H1 (cell line): ENCODE measurements around the gene JMJD1C. TPM values are rescaled to one million over a fixed set of nuclear protein-coding genes. Genes with fewer than 3 reads are reported as not detected.

Experiments used
- CTCF ChIA-PET: fragments of 300-600 bp; sonication (Branson Sonifier 250); formaldehyde crosslinking; loops from one replicate; lab custom pipeline; 2021; ENCODE audit not compliant: partially characterized antibody; lab: Charles Lee
- POLR2A ChIA-PET: fragments of 300-600 bp; sonication (Branson Sonifier 250); formaldehyde crosslinking; loops from one replicate; lab custom pipeline; 2021; ENCODE audit warnings: inconsistent platforms; ENCODE audit not compliant: partially characterized antibody; lab: Charles Lee
- DNase-seq, 2 experiments: peaks; one replicate each; pipeline versions ENCODE4 v3.0.0 to v3.0.0-alpha.2; 2010 to 2022; ENCODE audit warnings: low spot score in 2 of 2, low read depth in 1 of 2, mixed read lengths in 1 of 2
- FAIRE-seq: peaks from 2 replicates; lab custom pipeline; 2011; peaks lifted over from hg19 to GRCh38; lab: Jason Lieb, UNC
- H2AFZ ChIP-seq: 2 replicates; pipeline ENCODE4 v1.8.1; 2012; ENCODE audit warnings: low read length, inconsistent platforms
- H2AK5ac ChIP-seq: 2 replicates; pipeline ENCODE4 v1.6.1; 2013; ENCODE audit warnings: low read depth, low read length
- H2BK120ac ChIP-seq: replicated peaks from 2 replicates; pipeline ENCODE3; 2013; ENCODE audit warnings: low read depth, low read length, inconsistent platforms
- H2BK12ac ChIP-seq: 2 replicates; pipeline ENCODE4 v1.6.1; 2013; ENCODE audit warnings: low read depth, low read length
- H2BK15ac ChIP-seq: 2 replicates; pipeline ENCODE4 v1.6.1; 2013; ENCODE audit warnings: low read length
- H2BK20ac ChIP-seq: 2 replicates; pipeline ENCODE4 v1.6.1; 2013; ENCODE audit warnings: low read length
- H2BK5ac ChIP-seq: 2 replicates; pipeline ENCODE4 v1.6.1; 2013; ENCODE audit warnings: low read depth, low read length
- H3K14ac ChIP-seq: 2 replicates; pipeline ENCODE4 v1.6.1; 2013; ENCODE audit warnings: inconsistent platforms; ENCODE audit not compliant: insufficient read length
- H3K18ac ChIP-seq: 2 replicates; pipeline ENCODE4 v1.6.1; 2013; ENCODE audit warnings: low read length; ENCODE audit errors: extremely low read depth
- H3K23ac ChIP-seq: 2 replicates; pipeline ENCODE4 v1.6.1; 2013; ENCODE audit warnings: inconsistent platforms; ENCODE audit not compliant: insufficient read length
- H3K23me2 ChIP-seq: 2 replicates; pipeline ENCODE4 v1.6.1; 2013; ENCODE audit warnings: low read depth, low read length
- H3K27ac ChIP-seq: 2 replicates; pipeline ENCODE4 v1.6.1; 2011; ENCODE audit warnings: low read depth, low read length, inconsistent platforms
- H3K27me3 ChIP-seq, 4 experiments: replicated peaks in 1 of 4; 1 replicate in 1 of 4; 2 replicates in 3 of 4; pipeline versions ENCODE4 v1.6.1 to v1.8.1; 2011 to 2013; ENCODE audit warnings: low read length in 3 of 4, mild to moderate bottlenecking in 3 of 4, inconsistent platforms in 2 of 4, mixed read lengths in 2 of 4, moderate library complexity in 1 of 4; ENCODE audit not compliant: control insufficient read depth in 3 of 4, insufficient read depth in 3 of 4; ENCODE audit errors: extremely low read depth in 1 of 4
- H3K36me3 ChIP-seq, 4 experiments: 2 replicates each; pipeline versions ENCODE4 v1.6.1 to v1.8.1; 2011 to 2013; ENCODE audit warnings: mild to moderate bottlenecking in 4 of 4, low read length in 3 of 4, moderate library complexity in 2 of 4, control low read depth in 1 of 4, inconsistent platforms in 1 of 4; ENCODE audit not compliant: insufficient read depth in 4 of 4, control insufficient read depth in 2 of 4
- H3K4ac ChIP-seq: replicated peaks from 2 replicates; pipeline ENCODE3; 2013; ENCODE audit warnings: low read length, low read depth, mixed read lengths, inconsistent platforms; ENCODE audit not compliant: insufficient read length
- H3K4me1 ChIP-seq, 4 experiments: replicated peaks in 1 of 4; 1 replicate in 1 of 4; 2 replicates in 3 of 4; pipeline versions ENCODE4 v1.6.1 to v1.8.1; 2011 to 2013; ENCODE audit warnings: low read length in 3 of 4, inconsistent platforms in 2 of 4, mixed read lengths in 1 of 4; ENCODE audit not compliant: insufficient read depth in 4 of 4, control insufficient read depth in 3 of 4
- H3K4me2 ChIP-seq, 2 experiments: 2 replicates each; pipeline versions ENCODE4 v1.6.1 to v1.8.1; 2011 to 2013; ENCODE audit warnings: low read depth in 2 of 2, low read length in 2 of 2, control low read depth in 1 of 2, inconsistent platforms in 1 of 2, mild to moderate bottlenecking in 1 of 2; ENCODE audit not compliant: insufficient read depth in 1 of 2
- H3K4me3 ChIP-seq, 4 experiments: fragments of 200-600, 300-600 bp in 1 of 4; sonication (generic), shearing (Covaris generic), sonication (Bioruptor Twin) in 1 of 4; 2 replicates each; pipeline versions ENCODE4 v1.5.1 to v1.8.1; 2011 to 2016; ENCODE audit warnings: low read length in 4 of 4, low read depth in 3 of 4, control low read depth in 2 of 4, inconsistent platforms in 2 of 4, mild to moderate bottlenecking in 2 of 4, mixed read lengths in 1 of 4, moderate library complexity in 1 of 4; ENCODE audit not compliant: insufficient read depth in 2 of 4; ENCODE audit errors: extremely low read depth in 1 of 4
- H3K56ac ChIP-seq: replicated peaks from 2 replicates; pipeline ENCODE3; 2013; ENCODE audit warnings: low read depth, mild to moderate bottlenecking, mixed read lengths, low read length, inconsistent platforms; ENCODE audit not compliant: insufficient read length
- H3K79me1 ChIP-seq: 2 replicates; pipeline ENCODE4 v1.6.1; 2013; ENCODE audit warnings: low read depth, low read length, control low read depth
- H3K79me2 ChIP-seq, 2 experiments: 2 replicates each; pipeline versions ENCODE4 v1.6.1 to v1.8.1; 2012 to 2013; ENCODE audit warnings: low read length in 2 of 2, mild to moderate bottlenecking in 2 of 2, inconsistent platforms in 1 of 2; ENCODE audit not compliant: insufficient read depth in 2 of 2, control insufficient read depth in 1 of 2
- H3K9ac ChIP-seq, 4 experiments: replicated peaks in 1 of 4; 1 replicate in 1 of 4; 2 replicates in 3 of 4; pipeline versions ENCODE4 v1.6.1 to v1.8.1; 2011 to 2013; ENCODE audit warnings: low read depth in 3 of 4, low read length in 3 of 4, control low read depth in 2 of 4, mild to moderate bottlenecking in 2 of 4, moderate library complexity in 2 of 4, inconsistent platforms in 1 of 4; ENCODE audit errors: extremely low read depth in 1 of 4
- H3K9me3 ChIP-seq, 2 experiments: 2 replicates each; pipeline versions ENCODE4 v1.6.1 to v1.8.1; 2012 to 2013; ENCODE audit warnings: mild to moderate bottlenecking in 2 of 2, moderate library complexity in 2 of 2, control low read depth in 1 of 2, inconsistent platforms in 1 of 2, low read depth in 1 of 2, low read length in 1 of 2, mixed read lengths in 1 of 2; ENCODE audit not compliant: insufficient read depth in 2 of 2
- H4K20me1 ChIP-seq, 2 experiments: replicated peaks in 1 of 2; 2 replicates each; pipeline versions ENCODE3 to v1.8.1; 2011 to 2013; ENCODE audit warnings: inconsistent platforms in 2 of 2, low read length in 2 of 2, mild to moderate bottlenecking in 1 of 2; ENCODE audit not compliant: insufficient read depth in 2 of 2, control insufficient read depth in 1 of 2
- H4K5ac ChIP-seq: 2 replicates; pipeline ENCODE4 v1.6.1; 2013; ENCODE audit warnings: low read length, low read depth, mixed read lengths, inconsistent platforms; ENCODE audit not compliant: insufficient read length
- H4K8ac ChIP-seq: 2 replicates; pipeline ENCODE4 v1.8.0; 2013; ENCODE audit warnings: mild to moderate bottlenecking, moderate library complexity, low read length, inconsistent platforms; ENCODE audit not compliant: insufficient read depth; ENCODE audit errors: extremely low read depth
- H4K91ac ChIP-seq: replicated peaks from 2 replicates; pipeline ENCODE3; 2013; ENCODE audit warnings: low read length, mixed read lengths, inconsistent platforms; ENCODE audit not compliant: insufficient read length
- ATF3 ChIP-seq: IDR thresholded peaks from 2 replicates; pipeline ENCODE4 v1.6.1; 2011; ENCODE audit warnings: low read depth, mild to moderate bottlenecking, low read length; ENCODE audit not compliant: insufficient read depth
- E2F6 ChIP-seq: IDR thresholded peaks from 2 replicates; pipeline ENCODE4 v1.6.1; 2012; ENCODE audit warnings: inconsistent platforms
- HDAC2 ChIP-seq, 2 experiments: fragments of 300-600 bp in 1 of 2; sonication (generic) in 1 of 2; IDR thresholded peaks; 2 replicates each; pipeline ENCODE4 v1.6.1; 2011 to 2012; ENCODE audit warnings: low read depth in 2 of 2, low read length in 2 of 2, mild to moderate bottlenecking in 2 of 2, moderate library complexity in 2 of 2, borderline replicate concordance in 1 of 2, inconsistent platforms in 1 of 2
- KDM1A ChIP-seq: fragments of 200-600, 300-600 bp; sonication (generic); IDR thresholded peaks from 2 replicates; pipeline ENCODE4 v1.7.1; 2016; ENCODE audit warnings: mild to moderate bottlenecking, low read length, borderline replicate concordance
- MAX ChIP-seq: IDR thresholded peaks from 2 replicates; pipeline ENCODE4 v1.6.1; 2012; ENCODE audit warnings: inconsistent platforms
- PHF8 ChIP-seq: fragments of 200-600 bp; sonication (generic); conservative IDR thresholded peaks from 2 replicates; pipeline ENCODE4 v1.7.1; 2012; ENCODE audit warnings: low read depth, mild to moderate bottlenecking, inconsistent platforms, low read length, moderate library complexity
- SP2 ChIP-seq: IDR thresholded peaks from 2 replicates; pipeline ENCODE4 v1.6.1; 2012; ENCODE audit warnings: mild to moderate bottlenecking, low read length, inconsistent platforms
- SRF ChIP-seq: IDR thresholded peaks from 2 replicates; pipeline ENCODE4 v1.6.1; 2011; ENCODE audit warnings: mild to moderate bottlenecking, low read depth, low read length, moderate library complexity
- TAF1 ChIP-seq: IDR thresholded peaks from 2 replicates; pipeline ENCODE4 v1.6.1; 2011; ENCODE audit warnings: mild to moderate bottlenecking, low read depth, low read length
- YY1 ChIP-seq: IDR thresholded peaks from 2 replicates; pipeline ENCODE4 v1.6.1; 2011; ENCODE audit warnings: low read depth, mild to moderate bottlenecking, low read length
- WGBS, 2 experiments: shearing (Covaris generic) in 1 of 2; methylation state at CpG; one replicate each; pipeline versions ENCODE4 v1.1.6 to v1.1.7; 2013 to 2015; ENCODE audit warnings: low lambda C conversion rate in 2 of 2, mixed read lengths in 2 of 2, inconsistent platforms in 1 of 2, low coverage in 1 of 2, missing lambda C conversion rate in 1 of 2; ENCODE audit not compliant: insufficient replicate concordance in 2 of 2, insufficient coverage in 1 of 2, insufficient read length in 1 of 2; ENCODE audit errors: extremely low coverage in 1 of 2, missing lambda C conversion rate in 1 of 2; 5-methylcytosine and 5-hydroxymethylcytosine counted together
- polyA plus RNA-seq, 7 experiments: library from polyadenylated mRNA; depleted of rRNA in 3 of 7; stranded (reverse) in 5 of 7; unstranded in 2 of 7; fragments of >200 nt in 5 of 7; fragments of 200-250 nt in 2 of 7; gene quantifications; 1 replicate in 5 of 7; 2 replicates in 1 of 7; 4 replicates in 1 of 7; pipeline versions ENCODE4 v1.2.1 to v1.2.3, GENCODE V29; 2011 to 2013; ENCODE audit warnings: missing spikeins in 2 of 7, mixed read lengths in 2 of 7
- total RNA-seq: library from RNA; stranded (reverse); fragmentation: NEBNext Ultra II Directional; extraction: Animal tissue kit (Norgen Biotek cat#: 25700); gene quantifications from 2 replicates; pipeline ENCODE4 v1.2.1, GENCODE V29; 2021

The JMJD1C gene
- total and polyA plus RNA-seq, 2 of the 8 experiments (the other 6 are each of a cell fraction or from before 2014, with no cell fraction given) = 54.5 to 210 TPM

- Histone ChIP-seq H2BK120ac (no peak overlapping the region), H3K4me1 (peaks cover 0 to 10% (median 2%) of the 10 kb centered on the region in 4 experiments; a peak in 3 of 7 replicates), H3K23me2 (no peaks in the 10 kb centered on the region), H4K8ac (no peak overlapping the region), H2BK20ac (no peak overlapping the region), H3K56ac (no peak overlapping the region), H3K4me3 (no peak overlapping the region), H2BK5ac (no peak overlapping the region), H3K79me1 (no peaks in the 10 kb centered on the region), H2BK12ac (no peak overlapping the region), H2BK15ac (no peak overlapping the region), H3K4me2 (no peak overlapping the region), H3K18ac (no peak overlapping the region), H3K14ac (no peak overlapping the region), H3K27ac (no peak overlapping the region), H2AFZ (no peak overlapping the region), H4K20me1 (no peaks in the 10 kb centered on the region), H3K9me3 (no peaks in the 10 kb centered on the region), H3K23ac (no peak overlapping the region), H3K4ac (no peak overlapping the region), H3K9ac (no peak overlapping the region), H4K91ac (no peak overlapping the region), H3K36me3 (no peaks in the 10 kb centered on the region), H2AK5ac (no peak overlapping the region), H4K5ac (no peak overlapping the region), H3K79me2 (peaks cover 3 to 43% of the 10 kb centered on the region in 2 experiments; a peak in 2 of 4 replicates), H3K27me3 (no peaks in the 10 kb centered on the region)
- POLR2A ChIA-PET = interaction anchor here (0.6 to 1.9 kb wide), 3 partner anchors 12 to 346 kb away, joined by 3 to 7 read pairs (median 3); no protein-coding TSS in a partner anchor
- DNase-seq (no peak), FAIRE-seq (no peak)
- WGBS, 2 experiments = 100% methylated on average over 2 of the region's 2 CpGs; no CpG with 5 or more reads in 1 of the 2 experiments
- TF ChIP-seq HDAC2 (IDR thresholded peaks at IDR 0.05; ENCODE audit: borderline replicate concordance in 1 of 2, low read depth in 2 of 2, low read length in 2 of 2) = no peak
- TF ChIP-seq E2F6 = no peak
- TF ChIP-seq SRF = no peak
- no peak for TF ChIP-seq YY1
- no peak for TF ChIP-seq TAF1
- TF ChIP-seq PHF8 = no peak
- TF ChIP-seq MAX = no peak
- TF ChIP-seq ATF3 = no peak
- TF ChIP-seq KDM1A = no peak
- no peak for TF ChIP-seq SP2
- CTCF ChIA-PET = interaction anchor here (0.7 kb wide), 1 partner anchor 14 kb away, joined by 3 read pairs; no protein-coding TSS in a partner anchor
These were observed 182.7 kb downstream of the JMJD1C start for GRCh38 chr10:63283093-63283492.
